IMR-90 (cell line): Measurements from ENCODE around the gene LIN7C.

ENCODE experiments used
- BHLHE40 ChIP-seq: fragments of 150-350 bp; IDR thresholded peaks from 2 replicates; pipeline ENCODE4 v1.6.1; 2016; ENCODE audit warnings: mild to moderate bottlenecking, low read depth, low read length
- CEBPB ChIP-seq: IDR thresholded peaks from 2 replicates; pipeline ENCODE4 v1.6.1; 2012; ENCODE audit warnings: low read depth, low read length, improper control_type of control experiment
- CHD1 ChIP-seq: IDR thresholded peaks from 2 replicates; pipeline ENCODE4 v1.6.1; 2012; ENCODE audit warnings: low read depth, low read length, improper control_type of control experiment
- CTCF ChIP-seq: conservative IDR thresholded peaks from 2 replicates; pipeline ENCODE4 v1.5.1; 2012; ENCODE audit warnings: mild to moderate bottlenecking, low read depth, low read length, improper control_type of control experiment
- ELK1 ChIP-seq: fragments of 150-350 bp; IDR thresholded peaks from 2 replicates; pipeline ENCODE4 v1.6.1; 2016; ENCODE audit warnings: low read depth, mild to moderate bottlenecking, low read length, moderate library complexity, borderline replicate concordance
- FOS ChIP-seq: fragments of 150-350 bp; IDR thresholded peaks from 2 replicates; pipeline ENCODE4 v1.6.1; 2016; ENCODE audit warnings: low read depth, low read length
- POLR2A ChIP-seq: IDR thresholded peaks from 2 replicates; pipeline ENCODE4 v1.6.1; 2012; ENCODE audit warnings: mild to moderate bottlenecking, low read depth, low read length
- RAD21 ChIP-seq: IDR thresholded peaks from 2 replicates; pipeline ENCODE4 v1.6.1; 2012; ENCODE audit warnings: low read length, improper control_type of control experiment
- SMC3 ChIP-seq: fragments of 150-350 bp; IDR thresholded peaks from 2 replicates; pipeline ENCODE4 v1.6.1; 2016; ENCODE audit warnings: low read depth, mild to moderate bottlenecking, antibody characterized with exemption, low read length, moderate library complexity

- no peak for TF ChIP-seq POLR2A
- TF ChIP-seq ELK1 = no peak
- no peak for TF ChIP-seq CTCF
- no peak for TF ChIP-seq SMC3
- no peak for TF ChIP-seq CHD1
- TF ChIP-seq FOS = no peak
- TF ChIP-seq CEBPB = no peak
- TF ChIP-seq RAD21 = no peak
- no peak for TF ChIP-seq BHLHE40
These were observed 30.9 kb downstream of the LIN7C start for GRCh38 chr11:27475622-27476021.
